HFFc6 (cell line): ENCODE data around the gene KIF26A. TPM values are rescaled to one million over a fixed set of nuclear protein-coding genes. Genes with fewer than 3 reads are reported as not detected.

Experiments used
- DNase-seq: peaks from one replicate; pipeline ENCODE4 v3.0.0-alpha.2; 2018
- H3K27ac Mint-ChIP-seq: 2 replicates; pipeline ENCODE4 v1.8.0; 2020; ENCODE audit warnings: mild to moderate bottlenecking, mixed read lengths
- H3K27me3 Mint-ChIP-seq: 2 replicates; pipeline ENCODE4 v1.8.0; 2021; ENCODE audit warnings: mild to moderate bottlenecking, moderate library complexity, mixed read lengths; ENCODE audit not compliant: insufficient read depth
- H3K36me3 Mint-ChIP-seq: 2 replicates; pipeline ENCODE4 v1.8.0; 2021; ENCODE audit warnings: low read depth, mixed read lengths
- H3K4me1 Mint-ChIP-seq: 2 replicates; pipeline ENCODE4 v1.8.0; 2020; ENCODE audit warnings: low read depth, mixed read lengths
- H3K4me3 Mint-ChIP-seq: 2 replicates; pipeline ENCODE4 v1.8.0; 2020; ENCODE audit warnings: mild to moderate bottlenecking, moderate library complexity, mixed read lengths
- H3K9me3 Mint-ChIP-seq: 2 replicates; pipeline ENCODE4 v1.8.0; 2020; ENCODE audit warnings: mild to moderate bottlenecking, mixed read lengths
- total RNA-seq, 6 experiments: library from RNA; stranded (reverse); fragmentation: NEBNext Ultra II Directional; extraction: Animal tissue kit (Norgen Biotek cat#: 25700); gene quantifications; 2 replicates in 1 of 6; 3 replicates in 5 of 6; pipeline ENCODE4 v1.2.3, GENCODE V29; 2021
- TF ChIP-seq, protein P1 (sequence below): fragments of 200-600 bp; sonication (generic); IDR thresholded peaks from 2 replicates; pipeline ENCODE4 v1.5.0; 2021; ENCODE audit warnings: antibody characterized with exemption, mild to moderate bottlenecking

The KIF26A gene
- total RNA-seq, 6 experiments from 2014 or later: 0.07 to 0.09 TPM; not detected in 4

DNA sequence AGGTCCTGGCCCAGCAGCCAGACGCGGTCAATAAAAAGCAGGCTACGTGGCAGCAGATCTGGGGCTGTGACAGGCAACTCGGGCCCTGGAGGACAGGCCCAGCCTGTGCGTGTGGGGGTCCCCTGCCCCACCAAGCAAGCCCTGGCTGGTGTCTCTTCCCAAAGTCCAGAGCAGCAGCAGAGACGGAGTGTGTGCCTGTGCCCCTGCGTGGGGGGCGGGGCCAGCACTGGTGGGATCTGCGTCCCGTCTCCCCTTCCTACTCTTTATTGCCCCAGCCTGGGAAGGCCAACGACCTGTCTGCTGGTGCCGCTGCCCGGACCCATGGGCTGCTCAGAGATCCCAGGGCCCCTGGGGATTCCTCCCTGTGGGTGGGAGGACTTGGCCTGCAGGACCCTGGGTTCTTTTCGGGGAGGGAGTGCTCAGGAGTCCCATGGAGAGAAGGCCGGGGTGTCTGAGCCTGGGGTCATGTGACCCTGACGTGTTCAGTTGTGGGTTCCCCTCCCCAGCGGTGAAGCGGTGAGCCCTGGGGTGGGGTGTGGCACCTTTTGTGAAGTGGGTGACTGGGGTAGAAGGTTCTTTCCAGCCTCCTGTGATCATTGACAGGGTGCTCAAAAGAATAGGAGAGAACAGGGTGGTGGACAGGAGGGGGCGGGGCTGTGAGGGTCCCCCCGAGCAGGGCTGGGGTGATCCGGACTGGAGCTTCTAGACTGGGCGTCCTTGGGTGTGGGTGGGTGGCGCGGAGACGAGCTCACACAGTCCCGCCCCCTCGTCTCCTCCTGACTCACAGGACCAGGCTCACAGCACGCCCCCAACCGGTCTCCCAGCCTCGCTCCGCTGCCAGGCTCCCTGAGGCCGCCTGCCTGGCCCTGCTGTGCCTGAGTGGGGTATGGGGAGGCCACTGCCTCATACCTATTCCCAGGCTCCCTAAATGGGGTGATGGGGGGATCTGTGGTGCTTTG is 30.5 kb upstream of the KIF26A start:
- Mint-ChIP-seq H3K27ac (no peak overlapping the region), H3K36me3 (no peaks in the 10 kb centered on the region), H3K27me3 (peaks cover 3% of the 10 kb centered on the region), H3K9me3 (no peaks in the 10 kb centered on the region), H3K4me1 (no peaks in the 10 kb centered on the region), H3K4me3 (no peak overlapping the region)
- DNase-seq: no peak
- TF ChIP-seq, protein P1, sequence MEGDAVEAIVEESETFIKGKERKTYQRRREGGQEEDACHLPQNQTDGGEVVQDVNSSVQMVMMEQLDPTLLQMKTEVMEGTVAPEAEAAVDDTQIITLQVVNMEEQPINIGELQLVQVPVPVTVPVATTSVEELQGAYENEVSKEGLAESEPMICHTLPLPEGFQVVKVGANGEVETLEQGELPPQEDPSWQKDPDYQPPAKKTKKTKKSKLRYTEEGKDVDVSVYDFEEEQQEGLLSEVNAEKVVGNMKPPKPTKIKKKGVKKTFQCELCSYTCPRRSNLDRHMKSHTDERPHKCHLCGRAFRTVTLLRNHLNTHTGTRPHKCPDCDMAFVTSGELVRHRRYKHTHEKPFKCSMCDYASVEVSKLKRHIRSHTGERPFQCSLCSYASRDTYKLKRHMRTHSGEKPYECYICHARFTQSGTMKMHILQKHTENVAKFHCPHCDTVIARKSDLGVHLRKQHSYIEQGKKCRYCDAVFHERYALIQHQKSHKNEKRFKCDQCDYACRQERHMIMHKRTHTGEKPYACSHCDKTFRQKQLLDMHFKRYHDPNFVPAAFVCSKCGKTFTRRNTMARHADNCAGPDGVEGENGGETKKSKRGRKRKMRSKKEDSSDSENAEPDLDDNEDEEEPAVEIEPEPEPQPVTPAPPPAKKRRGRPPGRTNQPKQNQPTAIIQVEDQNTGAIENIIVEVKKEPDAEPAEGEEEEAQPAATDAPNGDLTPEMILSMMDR: no peak

DNA sequence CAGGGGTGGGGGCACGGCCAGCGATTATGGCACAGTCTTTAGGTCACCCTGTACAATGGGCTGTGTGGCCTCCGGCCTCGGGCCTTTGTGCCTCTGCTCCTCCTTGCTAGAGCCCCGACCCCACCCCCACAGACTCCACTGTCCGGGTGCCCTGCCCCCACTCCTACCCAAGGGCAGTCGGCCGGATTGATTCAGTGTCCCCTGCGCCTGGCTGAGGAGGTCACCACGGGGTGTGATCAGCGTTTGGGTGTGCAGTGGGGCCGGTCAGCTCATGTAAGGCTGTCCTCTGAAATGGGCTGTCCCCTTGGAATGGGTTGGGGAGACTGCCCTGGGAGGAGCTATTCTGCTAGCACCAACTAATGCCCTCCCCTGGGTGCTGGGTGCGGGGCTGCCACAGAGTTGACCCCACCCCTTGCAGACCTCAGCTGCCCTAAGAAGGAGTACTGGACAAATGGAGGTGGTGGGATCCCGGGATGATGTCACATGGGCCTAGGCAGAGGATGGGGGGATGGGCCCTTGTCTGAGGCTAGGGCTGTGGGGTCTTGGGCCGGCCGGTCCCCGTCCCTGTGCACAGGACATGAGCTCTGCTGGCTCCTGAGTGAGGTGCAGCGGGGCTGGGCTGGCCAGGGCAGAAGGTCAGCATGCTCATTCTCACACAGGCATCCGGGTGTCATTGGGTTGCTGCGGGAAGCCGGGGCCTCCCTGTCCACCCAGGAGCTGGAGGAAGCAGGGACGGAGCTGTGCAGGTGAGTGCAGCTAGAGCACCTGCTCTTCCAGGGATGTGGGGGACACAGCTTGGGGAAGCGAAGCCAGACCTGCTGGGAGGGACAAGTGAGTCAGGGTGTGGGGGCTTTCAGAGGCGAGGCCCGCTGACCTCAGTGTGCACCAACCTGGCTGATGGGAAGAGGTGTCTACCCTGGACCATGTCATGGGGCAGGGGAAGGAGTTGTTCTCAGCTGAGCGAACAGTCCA is 29.5 kb upstream of the KIF26A start:
- H3K9me3 Mint-ChIP-seq: no peaks in the 10 kb centered on the region
- no peaks in the 10 kb centered on the region for H3K4me1 Mint-ChIP-seq
- H3K27me3 Mint-ChIP-seq: peaks cover 3% of the 10 kb centered on the region
- no peak overlapping the region for H3K27ac Mint-ChIP-seq
- TF ChIP-seq, protein P1: no peak
- DNase-seq: no peak
- H3K4me3 Mint-ChIP-seq: no peak overlapping the region
- no peaks in the 10 kb centered on the region for H3K36me3 Mint-ChIP-seq

DNA sequence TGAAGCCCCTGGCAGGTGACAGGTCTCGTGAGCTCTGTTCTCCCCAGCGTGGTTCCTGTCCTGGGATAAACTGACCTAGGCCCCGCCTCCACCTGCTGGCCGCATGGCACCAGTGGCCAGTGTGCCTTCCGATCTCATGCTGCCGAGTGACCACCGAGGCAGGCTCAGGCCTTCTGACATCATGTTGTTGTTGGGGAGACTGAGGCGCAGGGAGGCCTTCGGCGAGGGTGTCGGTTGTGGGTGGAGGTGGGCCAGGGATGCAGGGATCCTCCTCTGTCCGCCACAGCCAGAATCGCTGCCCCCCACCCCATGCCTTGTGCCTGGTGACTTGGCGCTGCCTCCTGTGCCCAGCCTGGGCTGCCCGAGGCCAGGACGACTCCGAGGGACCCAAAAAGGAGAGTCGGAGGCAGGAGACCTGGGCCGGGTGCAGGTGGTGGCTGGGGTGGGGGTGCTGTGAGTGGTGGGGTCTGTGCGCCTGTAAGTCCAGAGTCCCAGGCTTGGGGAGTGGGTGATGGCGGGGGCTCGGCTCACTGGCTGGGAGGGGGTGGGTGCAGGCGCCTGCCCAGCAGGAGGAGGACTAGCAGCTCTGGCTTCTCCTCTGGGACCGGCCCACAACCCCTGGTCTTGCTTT is 28.5 kb upstream of the KIF26A start:
- TF ChIP-seq, protein P1: no peak
- Mint-ChIP-seq H3K27ac (no peak overlapping the region), H3K4me1 (no peaks in the 10 kb centered on the region), H3K27me3 (peaks cover 4% of the 10 kb centered on the region), H3K9me3 (no peaks in the 10 kb centered on the region), H3K4me3 (no peak overlapping the region), H3K36me3 (no peaks in the 10 kb centered on the region)
- DNase-seq: no peak

DNA sequence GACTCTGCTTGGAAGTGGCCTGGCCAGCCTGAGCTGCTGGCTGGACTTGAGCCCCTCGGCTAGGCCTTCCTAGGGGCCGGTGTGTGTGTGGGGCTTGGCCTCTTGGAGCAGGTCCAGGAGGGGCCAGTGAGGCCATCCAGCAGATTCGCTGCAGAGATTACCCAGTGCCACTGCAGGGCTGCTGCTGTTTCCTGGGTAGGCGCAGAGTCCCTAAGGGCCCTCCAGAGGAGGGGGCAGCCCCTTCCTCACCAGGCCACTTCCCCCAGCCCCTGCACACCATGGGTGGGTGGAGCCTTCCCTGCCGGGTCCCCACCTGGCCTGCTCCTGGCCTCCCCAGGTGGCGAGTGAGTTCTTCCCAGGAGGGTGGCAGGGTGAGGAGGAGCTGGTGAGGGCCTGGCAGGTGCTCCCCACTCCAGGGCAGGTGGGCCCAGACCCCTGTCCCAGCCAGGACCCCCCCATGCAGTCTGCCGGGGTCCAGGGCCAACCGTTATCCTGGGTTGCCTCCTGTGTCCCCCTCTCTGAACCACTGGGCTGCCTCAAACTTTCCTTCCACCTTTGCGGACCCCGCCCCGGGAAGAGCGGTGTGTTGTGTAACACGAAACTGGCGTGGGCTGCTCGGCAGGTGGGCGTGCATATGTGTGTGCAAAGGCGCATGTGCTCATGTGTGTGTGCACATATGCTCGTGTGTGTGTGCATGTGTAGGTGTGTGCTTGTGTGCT is 27.7 kb upstream of the KIF26A start:
- H3K27ac Mint-ChIP-seq: no peak overlapping the region
- H3K36me3 Mint-ChIP-seq: no peaks in the 10 kb centered on the region
- no peaks in the 10 kb centered on the region for H3K9me3 Mint-ChIP-seq
- no peak for DNase-seq
- TF ChIP-seq, protein P1: no peak
- no peak overlapping the region for H3K4me3 Mint-ChIP-seq
- H3K4me1 Mint-ChIP-seq: no peaks in the 10 kb centered on the region
- H3K27me3 Mint-ChIP-seq: peaks cover 4% of the 10 kb centered on the region
